Bronchial epithelial cell (primary cell): ENCODE data around the gene NAT9. TPM values are rescaled to one million over a fixed set of nuclear protein-coding genes. Genes with fewer than 3 reads are reported as not detected.

ENCODE experiments used
- DNase-seq: peaks from one replicate; pipeline ENCODE4 v3.0.0-alpha.2; 2010; ENCODE audit warnings: low read depth
- FAIRE-seq: peaks from 2 replicates; lab custom pipeline; 2011; peaks lifted over from hg19 to GRCh38; lab: Jason Lieb, UNC
- H3K27me3 ChIP-seq: 2 replicates; pipeline ENCODE4 v1.5.1; 2011; ENCODE audit warnings: low read length; ENCODE audit not compliant: control insufficient read depth, insufficient read depth
- H3K36me3 ChIP-seq: 2 replicates; pipeline ENCODE4 v1.5.1; 2011; ENCODE audit warnings: low read length; ENCODE audit not compliant: control insufficient read depth, insufficient read depth
- H3K4me3 ChIP-seq: 2 replicates; pipeline ENCODE4 v1.5.1; 2011; ENCODE audit warnings: mild to moderate bottlenecking, low read depth, low read length, control low read depth
- CTCF ChIP-seq: IDR thresholded peaks from 2 replicates; pipeline ENCODE4 v1.5.1; 2011; ENCODE audit warnings: mild to moderate bottlenecking, moderate library complexity, low read length, control low read depth, inconsistent platforms; ENCODE audit not compliant: insufficient read depth, severe bottlenecking
- total RNA-seq: library from RNA; depleted of rRNA; stranded (reverse); fragments of >200 nt; gene quantifications from 2 replicates; pipeline ENCODE4 v1.2.1, GENCODE V29; 2014

Gene NAT9
- total RNA-seq, 1 donor from 2014 or later = 64.5 TPM

GRCh38 chr17:74819801-74820436 is 43.8 kb upstream of the NAT9 start:
- no peak for TF ChIP-seq CTCF
- no peaks in the 10 kb centered on the region for H3K27me3 ChIP-seq
- H3K4me3 ChIP-seq = no peak overlapping the region
- H3K36me3 ChIP-seq = no peaks in the 10 kb centered on the region
- no peak for FAIRE-seq
- DNase-seq = no peak

GRCh38 chr17:74818291-74818938 is 42.3 kb upstream of the NAT9 start:
- no peak for FAIRE-seq
- no peak for DNase-seq
- no peaks in the 10 kb centered on the region for H3K27me3 ChIP-seq
- no peak for TF ChIP-seq CTCF
- peaks cover 2% of the 10 kb centered on the region for H3K36me3 ChIP-seq
- no peak overlapping the region for H3K4me3 ChIP-seq

- H3K27me3 ChIP-seq = no peaks in the 10 kb centered on the region
- no peak for FAIRE-seq
- no peak for DNase-seq
- peaks cover 2% of the 10 kb centered on the region for H3K36me3 ChIP-seq
- H3K4me3 ChIP-seq = no peak overlapping the region
- no peak for TF ChIP-seq CTCF
These were observed 40.9 kb upstream of the NAT9 start for GRCh38 chr17:74816905-74817620.

GRCh38 chr17:74815550-74816370 is 39.6 kb upstream of the NAT9 start:
- H3K4me3 ChIP-seq = no peak overlapping the region
- peak; percentile 9 for TF ChIP-seq CTCF
- no peak for DNase-seq
- no peaks in the 10 kb centered on the region for H3K27me3 ChIP-seq
- FAIRE-seq = no peak
- peaks cover 2% of the 10 kb centered on the region for H3K36me3 ChIP-seq

GRCh38 chr17:74815067-74815466 is 38.9 kb upstream of the NAT9 start:
- FAIRE-seq = no peak
- peaks cover 2% of the 10 kb centered on the region for H3K36me3 ChIP-seq
- DNase-seq = no peak
- H3K27me3 ChIP-seq = no peaks in the 10 kb centered on the region
- no peak for TF ChIP-seq CTCF
- no peak overlapping the region for H3K4me3 ChIP-seq
